Eye (tissue), 1 donor: ENCODE data around the gene DFFB.

Experiments used
- DNase-seq: peaks from one replicate; pipeline ENCODE4 v3.0.0-alpha.2; 2015

DFFB gene

DNA sequence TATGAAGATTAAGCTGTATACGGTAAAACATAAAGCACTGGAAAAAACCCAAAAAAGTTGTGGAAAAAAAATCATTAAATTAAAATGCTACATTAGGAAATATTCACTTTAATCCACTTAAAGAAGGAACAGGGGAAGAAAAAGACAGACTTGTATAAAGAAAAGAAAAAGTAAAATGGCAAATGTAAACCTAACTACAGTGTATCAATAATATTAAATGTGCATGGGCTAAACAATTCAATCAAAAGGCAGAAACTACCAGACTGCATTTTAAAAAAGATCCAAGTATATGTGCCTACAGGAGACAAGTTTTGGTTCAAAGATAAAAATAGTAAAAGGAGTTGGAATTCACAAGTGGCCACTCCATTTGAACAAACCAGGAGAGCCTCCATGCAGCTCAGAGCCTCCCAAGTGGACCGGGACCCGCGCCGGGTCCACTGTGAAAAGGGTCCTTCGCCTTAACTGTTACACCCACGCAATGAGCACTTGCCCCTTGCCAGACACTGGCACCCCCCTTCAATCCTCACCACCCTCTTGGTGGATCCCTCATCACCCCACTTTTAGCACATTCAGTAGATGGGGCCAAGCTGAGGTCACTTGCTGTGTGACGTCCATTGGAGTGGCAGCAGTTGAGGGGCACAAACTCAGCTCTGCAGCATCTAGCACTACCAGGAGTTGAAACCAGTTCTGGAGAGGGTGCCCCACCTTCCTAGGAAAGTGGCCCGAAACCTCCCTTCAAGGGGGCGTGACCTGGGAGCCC is 41.9 kb downstream of the DFFB start:
- no peak for DNase-seq

GRCh38 chr1:3899754-3900149 is 42.5 kb downstream of the DFFB start:
- DNase-seq = peak; percentile 57

DNA sequence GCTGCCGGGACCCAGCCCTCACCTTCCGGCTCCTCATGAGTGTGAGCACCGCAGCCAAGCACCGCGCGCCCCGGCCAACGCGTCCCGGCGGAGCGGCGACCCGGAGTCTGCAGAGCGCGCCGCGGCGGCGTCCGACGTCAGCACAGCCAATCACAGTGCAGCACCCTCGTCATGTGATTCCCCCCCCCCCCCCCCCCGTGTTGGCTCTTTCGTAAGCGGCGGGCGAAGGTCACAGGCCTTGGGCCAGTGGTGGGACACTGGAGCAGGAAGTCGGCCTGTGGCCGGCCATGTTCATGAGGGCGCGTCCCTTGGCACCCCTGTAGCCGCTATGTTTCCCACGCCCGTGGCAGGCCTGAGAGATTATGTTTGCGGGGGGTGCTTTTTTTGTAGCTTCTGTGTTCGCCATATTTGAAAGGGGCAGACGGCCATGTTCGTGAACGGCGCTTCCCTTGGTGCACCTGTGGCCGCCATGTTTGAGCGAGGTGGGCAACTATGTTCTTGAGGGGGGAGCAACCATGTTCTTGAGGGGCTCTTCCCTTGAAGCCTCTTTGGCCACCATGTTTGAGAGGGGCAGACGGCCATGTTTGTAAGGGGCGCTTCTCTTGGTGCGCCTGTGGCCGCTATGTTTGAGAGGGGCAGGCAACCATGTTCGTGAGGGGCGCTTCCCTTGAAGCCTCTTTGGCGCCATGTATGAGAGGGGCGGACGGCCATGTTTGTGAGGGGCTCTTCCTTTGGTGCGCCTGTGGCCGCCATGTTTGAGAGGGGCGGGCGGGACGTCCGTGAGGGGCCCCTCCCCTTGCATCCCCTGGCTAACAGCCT is 43.1 kb downstream of the DFFB start, which contains the start of gene C1orf174:
C1orf174 (minus strand) TSS at position 123 of the 819 bp plus-strand sequence; CDS start at position 37, 86 bp downstream.
- peak; percentile 100 for DNase-seq

- DNase-seq = peak; percentile 97
Observed at GRCh38 chr1:3900969-3901529, 43.8 kb downstream of the DFFB start.

- DNase-seq = no peak
Observed at GRCh38 chr1:3902111-3902511, 44.8 kb downstream of the DFFB start.

GRCh38 chr1:3902571-3903091 is 45.4 kb downstream of the DFFB start:
- DNase-seq = no peak

DNA sequence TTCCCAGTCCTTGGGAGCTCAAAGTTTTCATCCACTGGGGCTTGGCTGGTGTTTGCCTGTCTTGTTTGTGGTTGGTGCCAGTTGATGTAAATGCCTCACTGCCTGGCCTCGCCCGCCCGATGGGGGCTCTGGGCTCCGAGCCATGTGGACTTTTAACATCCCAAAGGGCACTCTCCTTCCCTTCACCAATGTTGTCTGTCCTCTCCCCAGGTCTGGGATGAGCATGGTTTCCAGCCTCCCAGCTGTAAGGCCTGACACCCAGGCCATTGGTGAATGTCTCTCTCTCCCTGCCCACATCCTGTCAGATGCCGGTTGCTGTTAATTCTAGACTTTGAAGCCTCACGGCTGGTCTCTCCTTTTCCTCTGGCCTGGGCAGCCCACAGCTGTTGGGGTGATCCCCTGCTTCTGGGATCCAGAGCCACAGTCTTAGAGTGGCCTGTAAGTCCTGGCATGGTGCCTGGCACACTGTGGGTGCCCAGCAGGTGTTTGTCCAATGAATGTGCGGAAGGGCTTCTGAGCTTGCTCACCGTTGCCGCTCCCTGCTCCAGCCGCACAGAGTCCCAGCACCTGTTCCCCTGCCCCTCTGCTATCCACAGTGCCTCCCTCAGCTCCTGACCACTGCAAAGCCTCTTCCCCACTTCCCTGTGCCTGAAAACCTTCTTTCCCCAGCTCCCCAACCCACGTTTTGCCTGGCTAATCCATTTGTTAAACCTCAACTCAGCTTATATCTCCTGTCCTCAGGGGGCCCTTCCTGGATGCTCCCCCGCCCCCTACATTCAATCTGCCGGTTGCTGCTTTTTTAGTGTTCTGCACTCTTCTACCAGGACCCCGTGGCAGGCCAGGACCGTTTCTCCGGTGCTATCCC is 46.1 kb downstream of the DFFB start:
- no peak for DNase-seq

DNA sequence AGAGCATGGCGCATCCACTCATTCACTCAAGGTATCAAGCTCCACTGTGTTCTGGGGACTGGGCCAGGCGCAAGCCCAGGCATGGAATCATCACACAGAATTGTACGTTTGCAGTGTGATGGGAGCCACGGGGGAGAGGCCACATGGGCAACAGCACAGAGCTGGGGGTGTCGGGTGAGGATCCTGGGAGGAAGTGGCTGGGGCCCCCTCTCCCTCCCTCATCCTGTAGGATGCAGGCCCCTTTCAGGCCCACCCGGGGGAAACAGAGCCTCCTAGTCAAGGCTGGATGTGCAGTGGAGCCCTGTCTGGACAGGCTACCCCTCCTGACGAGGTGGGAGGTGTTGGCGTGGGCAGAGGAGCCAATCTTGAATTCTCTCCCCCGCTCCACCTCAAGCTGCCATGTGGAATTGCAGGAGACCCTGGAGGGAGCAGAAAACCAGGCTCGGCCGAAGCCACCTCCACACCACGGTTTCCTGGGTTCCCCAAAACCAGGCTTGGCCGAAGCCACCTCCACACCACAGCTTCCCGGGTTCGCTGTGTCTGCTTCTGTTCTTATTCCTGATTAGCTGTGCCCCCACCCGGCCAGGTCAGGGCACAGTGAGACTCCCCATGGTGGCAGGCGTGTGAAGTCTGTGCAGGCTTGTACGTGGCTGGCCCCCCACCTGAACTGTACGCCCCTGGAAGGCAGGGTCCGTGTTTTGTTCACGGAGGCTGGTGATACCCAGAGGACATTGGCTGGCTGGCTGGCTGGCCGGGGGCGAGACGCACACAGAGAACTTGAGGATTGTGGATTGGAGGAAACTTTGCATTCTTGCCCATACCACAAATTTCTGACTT is 46.9 kb downstream of the DFFB start:
- DNase-seq = no peak

GRCh38 chr1:3904843-3905185 is 47.5 kb downstream of the DFFB start:
- no peak for DNase-seq

DNA sequence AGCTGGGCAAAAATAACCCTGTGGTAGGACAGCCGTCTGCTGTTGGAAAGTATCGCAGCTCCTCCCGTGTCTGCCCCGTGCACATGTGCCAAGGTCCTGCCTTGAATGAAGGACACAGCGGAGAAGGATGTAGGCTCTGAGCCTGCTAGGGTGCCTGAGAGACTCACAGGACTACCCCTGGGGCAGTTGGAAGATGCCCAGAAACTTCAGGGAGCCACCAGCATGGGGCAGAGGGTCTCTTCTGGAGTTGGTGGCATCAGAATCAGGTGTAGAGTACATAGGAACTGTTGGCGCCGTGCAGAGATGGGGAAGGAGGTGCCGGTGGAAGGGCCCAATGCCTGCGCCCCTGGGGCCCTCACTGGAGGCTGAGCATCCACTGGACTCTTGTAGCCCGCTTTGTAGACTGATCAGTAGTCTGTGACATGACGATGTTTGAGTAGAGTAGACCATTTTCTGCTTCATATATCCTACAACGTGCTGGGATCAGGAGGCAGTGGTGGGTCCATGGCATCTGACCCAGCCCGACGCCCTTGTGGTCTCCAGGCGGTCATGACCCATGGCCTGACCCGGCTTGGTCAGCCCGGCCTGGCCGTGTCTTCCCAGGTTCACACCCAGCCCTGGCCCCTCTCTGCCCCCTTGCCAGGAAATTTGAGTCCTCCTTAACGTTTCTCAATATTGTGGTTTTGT is 48.1 kb downstream of the DFFB start:
- DNase-seq = no peak

DNA sequence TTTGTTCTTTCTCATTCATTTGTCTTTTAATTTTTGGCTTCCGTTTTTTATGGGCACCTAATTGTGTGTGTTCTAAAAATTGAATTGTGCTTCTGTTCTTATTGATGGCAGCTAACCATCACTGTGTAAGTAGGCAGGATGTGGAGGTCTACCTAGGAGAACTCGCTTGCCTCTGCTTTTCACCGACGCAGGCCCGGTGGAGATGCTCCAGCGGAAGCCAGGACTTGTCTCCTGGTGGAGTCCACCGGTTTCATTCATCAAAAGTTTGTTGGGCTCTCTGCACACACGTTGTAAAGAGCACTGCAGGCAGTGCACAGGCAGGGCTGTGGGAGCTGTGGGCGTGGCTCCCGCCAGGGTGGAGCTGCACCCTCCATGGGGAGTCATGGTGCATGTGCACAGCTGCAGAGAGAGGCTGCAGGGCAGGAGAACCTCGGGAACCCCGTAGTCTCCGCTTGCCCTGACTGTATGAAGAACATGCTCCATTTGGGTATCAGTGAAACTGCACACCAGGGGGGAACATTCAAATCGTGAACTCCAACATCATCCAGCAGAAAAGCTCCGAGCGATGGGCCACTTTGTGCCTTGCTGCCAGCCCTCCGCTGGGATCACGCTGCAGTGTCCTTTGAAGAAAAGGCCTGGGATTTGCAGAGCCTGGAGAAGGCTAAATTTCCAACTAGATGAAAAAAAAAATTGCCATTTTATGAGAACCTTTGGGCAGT is 48.8 kb downstream of the DFFB start:
- DNase-seq = no peak

DNA sequence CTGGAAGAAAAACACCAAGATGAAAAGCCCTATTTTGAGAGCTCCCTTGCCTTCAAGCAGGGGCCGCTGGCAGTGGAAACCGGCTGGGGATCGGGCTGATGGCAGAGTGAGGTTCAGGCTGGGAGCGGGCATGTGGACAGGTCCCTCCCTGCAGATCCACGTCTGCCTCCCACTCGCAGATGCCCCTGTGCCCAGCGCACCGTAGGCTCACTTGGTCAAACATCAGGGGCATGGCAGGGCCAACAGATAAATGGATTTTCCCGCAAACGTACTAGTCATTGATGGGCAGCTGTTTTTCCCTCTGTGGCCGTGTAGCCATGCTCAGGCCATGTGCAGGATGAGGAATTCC is 49.4 kb downstream of the DFFB start:
- no peak for DNase-seq

DNA sequence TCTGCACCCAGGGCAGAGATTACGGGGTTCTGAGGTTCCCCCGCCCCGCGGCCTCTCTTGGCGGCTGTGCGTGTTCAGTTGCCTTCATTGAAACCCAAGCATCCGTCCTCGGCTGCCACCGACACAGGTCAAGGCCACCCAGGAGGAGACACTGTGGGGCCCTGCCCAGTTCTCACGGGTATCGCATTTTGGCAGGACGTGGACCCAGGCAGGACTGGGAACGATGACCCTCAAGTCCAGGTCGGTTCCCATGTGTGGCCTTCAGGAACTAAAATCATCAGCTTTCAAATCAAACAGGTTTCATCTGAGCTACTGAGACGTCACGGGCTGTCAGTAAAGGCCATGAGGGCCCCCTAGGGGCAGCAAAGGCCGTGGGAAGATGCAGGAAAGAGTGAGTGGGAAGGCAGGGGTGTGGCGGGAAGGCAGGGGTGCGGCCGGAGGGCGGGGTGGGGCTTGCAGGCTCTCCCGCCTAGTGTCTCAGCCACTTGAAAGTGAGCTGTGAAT is 49.8 kb downstream of the DFFB start:
- no peak for DNase-seq

DNA sequence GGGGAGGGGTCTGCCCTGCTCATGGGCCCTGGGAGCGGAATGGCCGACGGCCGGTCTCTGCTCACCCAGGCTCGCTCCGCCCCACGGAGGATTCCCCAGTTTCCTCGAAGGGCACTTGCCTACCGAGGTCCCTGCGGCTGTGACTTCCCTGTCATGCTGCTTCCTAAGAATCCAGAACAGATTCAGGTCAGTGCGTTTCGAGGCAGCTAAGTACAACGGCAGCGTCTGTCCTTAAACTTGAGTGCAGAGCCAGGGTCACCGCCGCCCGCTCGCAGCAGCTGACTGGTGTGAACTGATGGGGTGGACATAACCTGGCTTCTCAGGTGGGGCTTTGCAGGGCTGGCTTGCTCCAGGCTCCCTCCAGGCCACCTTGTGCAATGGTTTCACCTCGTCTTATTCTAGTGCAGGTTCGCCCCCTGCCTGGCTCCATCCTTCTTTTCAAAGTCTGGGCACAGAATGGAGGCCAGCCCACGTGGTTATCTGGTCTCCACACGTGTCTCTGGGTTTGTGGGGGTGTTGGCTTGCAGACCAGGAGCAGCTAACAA is 50.4 kb downstream of the DFFB start:
- no peak for DNase-seq

- no peak for DNase-seq
Observed at GRCh38 chr1:3908886-3909517, 51.7 kb downstream of the DFFB start.

DNA sequence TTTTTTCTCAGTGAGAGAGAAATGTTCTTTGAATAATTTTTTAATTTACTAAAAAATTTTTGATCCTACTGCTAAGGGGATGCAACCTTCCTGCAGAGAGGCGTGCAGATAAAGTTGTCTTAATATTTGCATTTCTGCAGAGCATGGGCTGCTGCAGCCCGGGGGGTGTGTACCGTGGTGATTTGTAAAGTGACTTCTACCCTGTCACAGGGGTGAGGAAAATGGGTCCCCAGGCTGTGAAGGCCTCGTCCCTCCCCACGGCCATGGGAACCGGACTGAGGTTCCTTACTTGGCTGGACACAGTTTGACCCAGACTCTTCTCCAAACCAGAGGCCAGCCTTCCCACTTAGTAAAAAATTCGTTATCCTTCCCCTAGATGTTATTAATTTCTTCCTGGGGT is 52.3 kb downstream of the DFFB start:
- DNase-seq = no peak

DNA sequence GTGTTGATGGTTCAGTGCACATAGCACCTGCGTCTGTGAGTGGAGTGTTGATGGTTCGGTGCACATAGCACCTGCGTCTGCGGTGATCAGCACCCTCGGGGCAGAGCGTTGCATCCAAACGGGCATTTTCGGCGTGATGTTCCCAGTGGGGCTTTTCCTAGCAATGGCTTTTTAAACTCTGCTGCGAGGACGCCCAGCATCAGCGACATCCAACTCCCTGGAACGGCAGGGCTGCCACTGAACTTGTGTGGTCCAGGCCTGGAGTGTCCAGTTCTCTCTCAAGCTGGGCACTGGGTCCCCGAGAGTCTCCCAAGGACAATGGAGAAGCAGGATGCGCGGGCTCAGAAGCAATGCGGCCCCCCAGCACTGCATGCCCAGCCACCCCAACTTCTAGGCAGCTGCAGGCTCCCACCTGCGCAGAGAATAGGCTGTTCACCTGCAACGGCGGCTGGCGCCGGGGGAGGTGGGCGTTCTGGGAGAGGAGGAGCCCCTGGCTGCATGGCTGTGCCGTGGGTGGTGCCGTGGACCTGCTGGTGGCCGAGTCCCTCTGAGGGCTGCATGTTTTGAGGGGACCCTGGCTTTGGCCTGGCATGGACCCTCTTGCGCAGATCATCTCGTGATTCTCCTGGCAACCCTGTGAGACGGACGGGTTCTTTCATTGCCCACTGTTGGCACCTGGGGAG is 52.9 kb downstream of the DFFB start:
- peak; percentile 84 for DNase-seq
